GM12873 (cell line): Measurements from ENCODE around the gene POMT2.

Experiments
- CTCF ChIP-seq: IDR thresholded peaks from 2 replicates; pipeline ENCODE4 v1.5.1; 2012; ENCODE audit warnings: low read depth, mild to moderate bottlenecking, moderate library complexity, low read length, control low read depth; ENCODE audit not compliant: insufficient read depth; ENCODE audit errors: missing control alignments

The POMT2 gene

GRCh38 chr14:77353469-77354141 lies 32.9 kb upstream of the POMT2 start:
- TF ChIP-seq CTCF = no peak

- no peak for TF ChIP-seq CTCF
Measured at GRCh38 chr14:77347751-77348150, 27.1 kb upstream of the POMT2 start.

GRCh38 chr14:77346495-77346894 lies 25.8 kb upstream of the POMT2 start:
- TF ChIP-seq CTCF = no peak

- TF ChIP-seq CTCF = no peak
Measured at GRCh38 chr14:77344377-77344996, 23.8 kb upstream of the POMT2 start.

- no peak for TF ChIP-seq CTCF
Measured at GRCh38 chr14:77343662-77344061, 23.0 kb upstream of the POMT2 start.

GRCh38 chr14:77342726-77343397 lies 22.2 kb upstream of the POMT2 start:
- TF ChIP-seq CTCF = no peak

GRCh38 chr14:77340389-77340788 lies 19.7 kb upstream of the POMT2 start:
- no peak for TF ChIP-seq CTCF
